HUES48 (cell line): ENCODE measurements around the gene TBC1D20.

ENCODE experiments used
- H3K27ac ChIP-seq: one replicate; pipeline ENCODE4 v1.7.0; 2013; ENCODE audit warnings: low read depth, low read length, inconsistent platforms
- H3K27me3 ChIP-seq: 2 replicates; pipeline ENCODE4 v1.6.1; 2013; ENCODE audit warnings: mild to moderate bottlenecking, low read length; ENCODE audit not compliant: control insufficient read depth, insufficient read depth
- H3K36me3 ChIP-seq: 2 replicates; pipeline ENCODE4 v1.6.1; 2013; ENCODE audit warnings: low read length; ENCODE audit not compliant: control insufficient read depth, insufficient read depth
- H3K4me1 ChIP-seq: 2 replicates; pipeline ENCODE4 v1.6.1; 2013; ENCODE audit warnings: mild to moderate bottlenecking, low read length; ENCODE audit not compliant: control insufficient read depth, insufficient read depth
- H3K4me3 ChIP-seq: 2 replicates; pipeline ENCODE4 v1.5.1; 2013; ENCODE audit warnings: mild to moderate bottlenecking, low read depth, low read length
- H3K9ac ChIP-seq: 2 replicates; pipeline ENCODE4 v1.6.1; 2013; ENCODE audit warnings: mild to moderate bottlenecking, low read depth, low read length, moderate library complexity
- H3K9me3 ChIP-seq: 2 replicates; pipeline ENCODE4 v1.6.1; 2013; ENCODE audit warnings: low read length; ENCODE audit not compliant: control insufficient read depth, insufficient read depth

Gene TBC1D20

DNA sequence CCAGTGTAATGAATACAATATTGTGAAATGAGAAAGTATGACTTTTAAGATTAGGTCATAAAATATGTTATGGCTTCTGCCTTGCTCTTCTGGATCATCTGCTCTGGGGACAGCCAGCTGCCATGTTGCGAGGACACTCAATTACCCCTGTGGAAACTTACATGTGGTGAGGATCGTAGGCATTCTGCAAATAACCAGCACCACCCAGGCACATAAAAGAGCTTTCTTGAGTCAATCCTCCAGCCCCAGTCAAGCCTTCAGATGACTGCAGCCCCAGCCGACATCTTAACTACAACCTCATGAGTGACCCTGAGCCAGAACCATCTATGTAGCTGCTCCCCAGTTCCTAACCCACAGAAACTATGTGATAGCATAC lies 58.8 kb downstream of the TBC1D20 start:
- Histone ChIP-seq H3K9me3 (no peaks in the 10 kb centered on the region), H3K36me3 (no peaks in the 10 kb centered on the region), H3K4me1 (peaks cover 19% of the 10 kb centered on the region), H3K9ac (no peak overlapping the region), H3K27me3 (no peaks in the 10 kb centered on the region), H3K4me3 (no peak overlapping the region), H3K27ac (no peak overlapping the region)

DNA sequence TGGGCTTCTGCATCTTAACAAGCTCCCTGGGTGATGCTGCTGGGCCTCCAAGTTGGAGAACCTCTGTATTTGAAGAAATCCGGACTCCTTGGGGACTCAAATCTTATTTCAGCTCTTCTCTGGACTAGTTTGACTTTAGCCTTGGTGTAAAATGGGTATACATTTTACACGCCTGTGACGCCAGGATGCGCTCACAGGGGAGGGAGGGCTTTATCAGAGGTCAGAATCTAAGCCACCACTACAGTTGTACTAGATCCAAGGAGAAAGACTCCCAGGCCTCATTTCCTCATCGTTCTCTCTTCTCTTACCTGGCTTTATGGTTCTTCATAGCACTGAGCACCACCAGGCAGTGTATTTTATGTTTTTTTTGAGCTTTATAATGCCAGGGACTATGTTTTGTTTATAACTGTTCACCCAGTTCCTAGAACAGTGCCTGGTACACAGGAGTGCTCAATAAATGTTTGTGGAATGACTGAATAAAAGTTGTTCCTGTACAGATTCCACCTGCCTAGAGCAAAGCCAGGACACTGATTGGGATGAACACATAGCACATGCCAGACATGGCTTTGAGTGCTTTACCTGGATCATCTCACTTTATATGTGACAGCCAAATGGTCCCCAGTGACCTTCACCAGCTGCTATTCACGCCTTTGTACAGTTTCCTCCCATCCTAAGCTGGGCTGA lies 59.3 kb downstream of the TBC1D20 start:
- Histone ChIP-seq H3K27me3 (no peaks in the 10 kb centered on the region), H3K9ac (no peak overlapping the region), H3K27ac (no peak overlapping the region), H3K36me3 (no peaks in the 10 kb centered on the region), H3K4me3 (no peak overlapping the region), H3K9me3 (no peaks in the 10 kb centered on the region), H3K4me1 (peaks cover 19% of the 10 kb centered on the region)

DNA sequence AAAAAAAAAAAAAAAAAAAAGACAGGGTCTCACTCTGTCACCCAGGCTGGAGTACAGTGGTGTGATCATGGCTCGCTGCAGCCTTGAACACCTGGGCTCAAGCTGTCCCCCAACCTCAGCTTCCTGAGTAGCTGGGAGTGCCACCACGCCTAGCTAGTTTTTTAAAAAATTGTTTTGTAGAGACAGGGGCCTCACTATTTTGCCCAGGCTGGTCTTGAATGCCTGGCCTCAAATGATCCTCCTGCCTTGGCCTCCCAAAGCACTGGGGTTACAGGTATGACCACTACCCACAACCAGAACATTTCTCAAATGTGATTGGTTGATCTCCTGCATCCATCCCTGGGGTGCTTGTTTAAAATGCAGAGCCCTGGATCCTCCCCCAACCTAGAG lies 59.8 kb downstream of the TBC1D20 start:
- H3K4me1 ChIP-seq = peaks cover 19% of the 10 kb centered on the region
- H3K27me3 ChIP-seq = no peaks in the 10 kb centered on the region
- no peak overlapping the region for H3K27ac ChIP-seq
- H3K36me3 ChIP-seq = no peaks in the 10 kb centered on the region
- no peaks in the 10 kb centered on the region for H3K9me3 ChIP-seq
- H3K9ac ChIP-seq = no peak overlapping the region
- no peak overlapping the region for H3K4me3 ChIP-seq

- Histone ChIP-seq H3K27ac (no peak overlapping the region), H3K9me3 (no peaks in the 10 kb centered on the region)
Measured at GRCh38 chr20:401682-402495, 60.4 kb downstream of the TBC1D20 start.

GRCh38 chr20:400454-401275 lies 61.7 kb downstream of the TBC1D20 start:
- no peaks in the 10 kb centered on the region for H3K27me3 ChIP-seq
- no peak overlapping the region for H3K27ac ChIP-seq
- no peaks in the 10 kb centered on the region for H3K9me3 ChIP-seq
- H3K4me3 ChIP-seq = no peak overlapping the region
- H3K36me3 ChIP-seq = peaks cover 7% of the 10 kb centered on the region; the same call in 1 of the 2 replicates
- H3K4me1 ChIP-seq = peaks cover 11% of the 10 kb centered on the region
- H3K9ac ChIP-seq = no peak overlapping the region

More at GRCh38 chr20:401682-402495, 60.4 kb downstream of the TBC1D20 start:
- no peak overlapping the region for H3K4me3 ChIP-seq
- H3K36me3 ChIP-seq = peaks cover 1% of the 10 kb centered on the region; the same call in 1 of the 2 replicates
- no peak overlapping the region for H3K9ac ChIP-seq
- no peaks in the 10 kb centered on the region for H3K27me3 ChIP-seq
- H3K4me1 ChIP-seq = peaks cover 17% of the 10 kb centered on the region

GRCh38 chr20:400128-400453 lies 62.2 kb downstream of the TBC1D20 start:
- Histone ChIP-seq H3K36me3 (peaks cover 7% of the 10 kb centered on the region; the same call in 1 of the 2 replicates), H3K9me3 (no peaks in the 10 kb centered on the region), H3K27ac (no peak overlapping the region), H3K4me3 (no peak overlapping the region), H3K9ac (no peak overlapping the region), H3K4me1 (peaks cover 11% of the 10 kb centered on the region), H3K27me3 (no peaks in the 10 kb centered on the region)

DNA sequence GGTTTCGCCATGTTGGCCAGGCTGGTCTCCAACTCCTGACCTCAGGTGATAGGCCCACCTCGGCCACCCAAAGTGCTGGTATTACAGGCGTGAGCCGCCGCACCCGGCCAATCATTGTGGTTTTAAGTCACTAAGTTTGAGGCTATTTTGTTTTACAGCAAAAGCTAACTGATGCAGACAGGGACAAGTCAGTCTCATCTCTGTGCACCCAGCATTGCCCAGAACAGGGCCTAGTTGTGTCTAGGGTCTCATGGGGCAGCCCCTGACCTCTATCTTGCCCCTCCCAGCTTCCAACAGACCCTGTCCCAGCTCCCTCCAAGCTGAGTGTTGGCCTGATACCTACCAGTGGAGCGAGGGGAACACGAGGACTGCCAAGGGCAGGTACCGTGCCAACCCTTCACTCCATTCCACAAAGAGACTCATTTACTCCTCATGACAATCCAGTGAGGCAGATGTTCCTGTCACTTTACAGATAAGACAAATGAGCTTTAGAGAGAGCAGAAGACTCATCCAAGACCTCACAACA lies 63.1 kb downstream of the TBC1D20 start:
- Histone ChIP-seq H3K4me1 (peaks cover 11% of the 10 kb centered on the region), H3K27ac (no peak overlapping the region), H3K9ac (no peak overlapping the region), H3K4me3 (no peak overlapping the region), H3K9me3 (no peaks in the 10 kb centered on the region), H3K36me3 (peaks cover 7% of the 10 kb centered on the region; the same call in 1 of the 2 replicates), H3K27me3 (no peaks in the 10 kb centered on the region)

DNA sequence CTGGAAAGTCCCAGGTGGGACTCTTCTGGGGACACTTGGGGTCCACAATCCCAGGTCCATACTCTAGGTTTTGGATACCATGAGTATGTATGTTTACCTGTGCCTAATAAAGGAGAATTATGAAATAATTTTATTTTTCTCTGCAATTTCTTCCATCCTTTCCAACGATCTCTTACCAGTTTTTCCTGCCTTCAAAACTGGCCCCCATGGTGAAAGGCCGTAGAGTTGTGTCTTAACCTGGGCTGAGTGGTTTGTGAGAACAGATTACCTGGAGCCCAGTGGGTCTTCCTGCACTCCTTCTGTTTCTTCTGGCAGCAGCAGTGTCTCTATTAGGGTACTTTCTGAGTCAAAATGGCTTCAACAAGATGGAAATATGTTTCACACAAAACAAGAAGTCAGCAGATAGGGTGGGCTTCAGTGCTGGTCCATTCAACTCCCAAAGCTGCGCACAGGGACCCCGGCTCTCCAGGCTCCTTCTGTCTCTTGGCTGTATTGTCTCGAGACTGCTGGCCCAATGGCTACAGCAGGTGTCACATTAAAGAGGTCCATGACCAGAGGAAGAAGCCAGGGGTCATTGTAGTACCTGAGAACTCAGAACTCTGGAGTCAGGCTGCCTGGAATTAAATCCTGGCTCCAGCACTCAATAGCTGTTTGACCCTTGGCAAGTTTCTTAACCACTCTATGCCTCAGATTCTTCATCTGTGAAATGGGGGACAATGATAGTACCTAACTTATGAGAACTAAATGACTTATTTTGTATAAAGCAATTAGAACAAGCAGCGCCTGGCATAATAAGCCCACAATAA lies 64.7 kb downstream of the TBC1D20 start:
- H3K27ac ChIP-seq = no peak overlapping the region
- peaks cover 11% of the 10 kb centered on the region for H3K4me1 ChIP-seq
- peaks cover 7% of the 10 kb centered on the region; the same call in 1 of the 2 replicates for H3K36me3 ChIP-seq
- no peaks in the 10 kb centered on the region for H3K27me3 ChIP-seq
- no peak overlapping the region for H3K9ac ChIP-seq
- H3K4me3 ChIP-seq = no peak overlapping the region
- H3K9me3 ChIP-seq = no peaks in the 10 kb centered on the region

DNA sequence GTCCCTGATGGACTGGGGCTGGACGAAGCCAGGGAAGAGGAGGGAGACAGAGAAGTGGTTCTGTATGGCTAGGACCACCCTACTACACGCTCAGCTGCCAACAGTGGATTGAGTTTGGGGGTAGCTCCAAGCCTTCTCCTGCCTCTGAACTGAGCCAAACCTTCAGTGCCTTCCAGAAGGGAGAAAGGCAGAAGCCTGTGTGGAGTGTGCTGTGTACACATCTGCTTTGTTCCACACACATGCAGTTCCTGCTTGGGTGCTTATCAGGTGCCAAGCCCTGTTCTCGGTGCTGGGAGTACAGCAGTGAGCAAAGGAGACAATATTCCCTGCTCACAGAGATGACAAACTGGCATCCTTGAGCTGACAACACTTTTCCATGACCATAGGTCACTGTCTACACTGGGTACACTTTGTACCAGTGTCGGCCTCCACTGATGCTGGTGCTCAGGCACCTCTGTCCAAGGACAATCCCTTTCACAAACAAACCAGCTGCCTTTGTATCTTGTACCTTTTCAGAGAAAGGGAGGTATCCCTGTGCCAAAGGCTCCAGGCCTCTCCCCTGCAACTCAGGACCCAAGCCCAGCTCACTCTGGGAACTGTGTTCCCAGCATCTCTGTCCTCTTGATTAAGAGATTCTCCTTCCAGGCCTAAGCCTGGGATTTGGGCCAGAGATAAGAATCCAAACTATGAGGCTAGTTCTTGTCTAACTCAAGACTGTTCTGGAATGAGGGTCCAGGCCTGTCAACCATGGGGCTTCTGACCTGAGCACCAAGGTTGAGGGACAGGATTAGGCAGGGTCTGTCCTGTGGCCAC lies 65.5 kb downstream of the TBC1D20 start:
- H3K4me3 ChIP-seq = no peak overlapping the region
- no peak overlapping the region for H3K9ac ChIP-seq
- H3K27me3 ChIP-seq = no peaks in the 10 kb centered on the region
- H3K36me3 ChIP-seq = peaks cover 7% of the 10 kb centered on the region; the same call in 1 of the 2 replicates
- H3K27ac ChIP-seq = no peak overlapping the region
- H3K4me1 ChIP-seq = peaks cover 11% of the 10 kb centered on the region
- H3K9me3 ChIP-seq = no peaks in the 10 kb centered on the region
